K562 (cell line): Measurements from ENCODE around the gene AIG1. TPM values are rescaled to one million over a fixed set of nuclear protein-coding genes. Genes with fewer than 3 reads are reported as not detected.

ENCODE experiments used
- ATF3 ChIP-seq, 2 experiments: fragments of 450-650 bp in 1 of 2; sonication (generic) in 1 of 2; formaldehyde crosslinking in 1 of 2; IDR thresholded peaks in 1 of 2; conservative IDR thresholded peaks in 1 of 2; 2 replicates each; pipeline versions ENCODE4 v1.6.1 to v1.8.1; 2016 to 2023; ENCODE audit warnings: mild to moderate bottlenecking in 2 of 2, moderate library complexity in 2 of 2, inconsistent platforms in 1 of 2, missing genetic modification reagents in 1 of 2
- ATF4 ChIP-seq: fragments of 450-650 bp; formaldehyde crosslinking; IDR thresholded peaks from 2 replicates; pipeline ENCODE4 v1.4.0; 2022; ENCODE audit warnings: mild to moderate bottlenecking, moderate library complexity
- CEBPB ChIP-seq: fragments of 450-650 bp; IDR thresholded peaks from 2 replicates; pipeline ENCODE4 v1.6.1; 2016; ENCODE audit warnings: missing genetic modification characterization, missing compliant biosample characterization
- CXXC5 ChIP-seq: fragments of 250-450 bp; sonication (Bioruptor Pico); IDR thresholded peaks from 2 replicates; pipeline ENCODE4 v1.8.0; 2022; ENCODE audit warnings: inconsistent platforms, mild to moderate bottlenecking, moderate library complexity
- EP300 ChIP-seq: IDR thresholded peaks from 2 replicates; pipeline ENCODE4 v1.6.1; 2012; ENCODE audit warnings: low read length, improper control_type of control experiment
- HMG20B ChIP-seq: fragments of 250-450 bp; sonication (Bioruptor Pico); IDR thresholded peaks from 2 replicates; pipeline ENCODE4 v1.5.0; 2021; ENCODE audit warnings: mild to moderate bottlenecking
- MAFG ChIP-seq: fragments of 450-650 bp; conservative IDR thresholded peaks from 2 replicates; pipeline ENCODE4 v1.6.1; 2016; ENCODE audit warnings: missing genetic modification characterization, missing compliant biosample characterization
- MECOM ChIP-seq: fragments of 250-450 bp; sonication (Bioruptor Pico); IDR thresholded peaks from 2 replicates; pipeline ENCODE4 v1.8.0; 2022; ENCODE audit warnings: inconsistent platforms
- MNT ChIP-seq, 2 experiments: fragments of 450-650 bp; conservative IDR thresholded peaks; 2 replicates each; pipeline ENCODE4 v1.6.1; 2017; ENCODE audit warnings: mild to moderate bottlenecking in 2 of 2, moderate library complexity in 2 of 2
- RFX7 ChIP-seq: fragments of 250-450 bp; sonication (Bioruptor Pico); IDR thresholded peaks from 2 replicates; pipeline ENCODE4 v1.5.1; 2021; ENCODE audit warnings: mild to moderate bottlenecking
- SOX6 ChIP-seq: fragments of 450-650 bp; IDR thresholded peaks from 2 replicates; pipeline ENCODE4 v1.6.1; 2014; ENCODE audit warnings: mild to moderate bottlenecking
- SRSF7 ChIP-seq: fragments of 200-400 bp; formaldehyde crosslinking; optimal IDR thresholded peaks from 2 replicates; pipeline ENCODE3; 2017; ENCODE audit warnings: mild to moderate bottlenecking, low read depth, low read length
- TBP ChIP-seq: optimal IDR thresholded peaks from 2 replicates; pipeline ENCODE3; 2011; ENCODE audit warnings: low read depth, low read length, improper control_type of control experiment
- ZFX ChIP-seq: sonication (generic); formaldehyde crosslinking; IDR thresholded peaks from 2 replicates; pipeline ENCODE4 v1.8.0; 2022; ENCODE audit warnings: mild to moderate bottlenecking, missing genetic modification reagents, moderate library complexity
- ZNF592 ChIP-seq: fragments of 450-650 bp; IDR thresholded peaks from 2 replicates; pipeline ENCODE4 v1.6.1; 2017; ENCODE audit warnings: antibody characterized with exemption, mild to moderate bottlenecking
- ZNF644 ChIP-seq: fragments of 200-800 bp; sonication (Bioruptor generic); IDR thresholded peaks from 2 replicates; pipeline ENCODE4 v1.6.1; 2016; ENCODE audit warnings: low read depth, missing genetic modification characterization, missing compliant biosample characterization
- ZNF696 ChIP-seq: fragments of 250-450 bp; sonication (Bioruptor Pico); conservative IDR thresholded peaks from 2 replicates; pipeline ENCODE4 v1.4.0; 2020; ENCODE audit warnings: mild to moderate bottlenecking, moderate library complexity
- ZNF699 ChIP-seq: fragments of 250-450 bp; sonication (Bioruptor Pico); IDR thresholded peaks from 2 replicates; pipeline ENCODE4 v1.8.0; 2021; ENCODE audit warnings: mild to moderate bottlenecking, moderate library complexity; ENCODE audit not compliant: insufficient replicate concordance
- polyA plus RNA-seq, 8 experiments: library from polyadenylated mRNA; depleted of rRNA in 4 of 8; stranded (reverse) in 5 of 8; unstranded in 3 of 8; fragments of >200 nt; fragmentation: Nextera tagmentation in 2 of 8; fragmentation: Illumina TruSeq in 1 of 8; extraction: Ambion mirVana in 2 of 8; extraction: Trizol in 1 of 8; gene quantifications; 2 replicates each; pipeline versions ENCODE4 v1.2.1 to v1.2.3, GENCODE V29; 2011 to 2014; ENCODE audit warnings: inconsistent platforms in 1 of 8, missing spikeins in 1 of 8
- total RNA-seq, 7 experiments: library from RNA; depleted of rRNA in 6 of 7; stranded (reverse); fragments of >200 nt in 6 of 7; fragmentation: Illumina TruSeq in 2 of 7; extraction: Trizol in 2 of 7; gene quantifications; 2 replicates each; pipeline versions ENCODE4 v1.2.1 to v1.2.3, GENCODE V29; 2011 to 2021; ENCODE audit warnings: low replicate concordance in 1 of 7

Gene AIG1
- total and polyA plus RNA-seq, 9 of the 15 experiments (the other 6 are each of a cell fraction or from before 2014, with no cell fraction given) = 74.8 to 333 (median 127) TPM

- TF ChIP-seq ZNF592 (peak; percentile 64), ZNF699 (CRISPR knock-in tag) (no peak), TBP (peak; percentile 34), ATF3 (IDR thresholded peaks at IDR 0.05) (peak; percentile 92), ATF3 (CRISPR knock-in tag; conservative IDR thresholded peaks at IDR 0.05) (no peak), SOX6 (0 out of 2 replicates have a peak, but pooled peaks have one; percentile 13), MNT (conservative IDR thresholded peaks at IDR 0.05) (0 out of 4 replicates have a peak, but pooled peaks of 1 of the 2 experiments have one; percentile 11), ZFX (CRISPR knock-in tag) (peak; percentile 48; the same call in 1 of the 2 replicates), HMG20B (CRISPR knock-in tag) (0 out of 2 replicates have a peak, but pooled peaks have one; percentile 19), ZNF696 (CRISPR knock-in tag) (no peak), ZNF644 (0 out of 2 replicates have a peak, but pooled peaks have one; percentile 4), CEBPB (tag) (peak; percentile 74), EP300 (peak; percentile 11; the same call in 1 of the 2 replicates), MECOM (0 out of 2 replicates have a peak, but pooled peaks have one; percentile 19), ATF4 (CRISPR knock-in tag) (peak; percentile 82; the same call in 1 of the 2 replicates), RFX7 (0 out of 2 replicates have a peak, but pooled peaks have one; percentile 1), CXXC5 (peak; percentile 42), MAFG (tag) (no peak), SRSF7 (no peak)
Observed at GRCh38 chr6:143167224-143167623, 106.5 kb downstream of the AIG1 start (continued).
